ENCODE measurements around the gene FOXI3. TPM values are rescaled to one million over a fixed set of nuclear protein-coding genes. Genes with fewer than 3 reads are reported as not detected.

FOXI3 gene
- total RNA-seq, 1 experiment from 2014 or later, result 19.2 TPM

DNA sequence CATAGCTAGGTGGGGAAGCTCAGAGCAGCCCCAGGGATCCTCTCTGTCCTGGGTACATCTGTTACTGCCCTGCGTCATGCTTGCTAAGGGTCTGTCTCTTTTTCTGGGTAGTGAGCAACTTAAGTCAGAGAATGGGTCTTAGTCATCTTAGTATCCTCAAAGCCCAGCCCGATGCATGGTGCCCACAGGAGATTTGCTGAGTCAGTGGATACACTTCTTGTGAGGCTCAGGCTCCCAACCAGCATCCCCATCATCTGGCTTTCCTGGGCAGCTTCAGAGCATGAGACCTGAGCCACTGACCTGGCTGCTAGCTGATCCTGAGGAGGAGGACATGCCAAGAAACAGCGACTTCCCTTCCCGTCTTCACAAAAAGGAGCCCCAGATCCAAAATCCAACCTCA lies 10.0 kb downstream of the FOXI3 start:
- Mint-ChIP-seq H3K4me1 (peaks cover 46 to 55% of the 10 kb centered on the region in 2 experiments), H3K27ac (peak overlapping the region; percentile 28 to 98 (median 31); a peak in 4 of 7 replicates), H3K9me3 (peaks cover 0 to 2% of the 10 kb centered on the region in 2 experiments; a peak in 1 of 5 replicates), H3K27me3 (ENCODE audit: low read depth) (peaks cover 12% of the 10 kb centered on the region), H3K36me3 (ENCODE audit: insufficient read depth in 1 of 3, low read depth in 3 of 3) (peaks cover 0 to 17% (median 7%) of the 10 kb centered on the region in 3 experiments; a peak in 4 of 7 replicates), H3K4me3 (no peak overlapping the region)
- Histone ChIP-seq H3K4me1 (ENCODE audit: insufficient read depth, low read length) (peaks cover 11% of the 10 kb centered on the region), H3K27ac (ENCODE audit: insufficient read length, low read depth, low read length) (no peak overlapping the region), H3K23me2 (ENCODE audit: insufficient read length, low read depth, low read length, poor library complexity, severe bottlenecking) (no peaks in the 10 kb centered on the region), H3T11ph (ENCODE audit: low read length) (no peak overlapping the region), H3K79me1 (ENCODE audit: insufficient read depth, low read depth, low read length, poor library complexity, severe bottlenecking) (no peaks in the 10 kb centered on the region), H2BK5ac (ENCODE audit: insufficient read length, low read length) (no peak overlapping the region), H3K79me2 (ENCODE audit: insufficient read depth, low read length) (no peaks in the 10 kb centered on the region), H3K23ac (ENCODE audit: insufficient read length, low read depth, low read length) (no peak overlapping the region), H4K8ac (replicated peaks; ENCODE audit: insufficient read length, low read depth, low read length) (no peak overlapping the region), H3K14ac (ENCODE audit: insufficient read depth, low read length) (no peak overlapping the region), H3K27me3 (ENCODE audit: insufficient read depth, low read length) (no peaks in the 10 kb centered on the region; the same call in 1 of the 2 replicates), H2BK120ac (ENCODE audit: low read depth, low read length, poor library complexity, severe bottlenecking) (no peak overlapping the region), H2BK12ac (ENCODE audit: insufficient read length, low read depth, low read length) (no peak overlapping the region), H3K18ac (ENCODE audit: insufficient read length, low read depth, low read length) (no peak overlapping the region), H2BK20ac (ENCODE audit: low read depth, low read length, poor library complexity, severe bottlenecking) (no peak overlapping the region), H2AFZ (ENCODE audit: low read length) (no peak overlapping the region), H4K5ac (ENCODE audit: insufficient read length, low read depth, low read length) (no peak overlapping the region), H3K4ac (ENCODE audit: low read depth, low read length) (no peak overlapping the region), H2AK5ac (ENCODE audit: insufficient read length, low read length) (no peak overlapping the region), H3K9me3 (ENCODE audit: control insufficient read depth, low read depth, low read length) (no peaks in the 10 kb centered on the region), H3K4me2 (ENCODE audit: insufficient read depth, insufficient read length, low read length) (no peak overlapping the region), H2BK15ac (ENCODE audit: low read depth, low read length) (no peak overlapping the region), H3K9ac (ENCODE audit: extremely low read depth, insufficient read length, low read length) (no peak overlapping the region), H4K20me1 (ENCODE audit: control insufficient read depth, insufficient read depth, insufficient read length) (no peaks in the 10 kb centered on the region), H3K56ac (ENCODE audit: insufficient read length, low read depth, low read length) (no peak overlapping the region), H4K91ac (ENCODE audit: insufficient read length, low read depth, low read length) (no peak overlapping the region)
- WGBS (ENCODE audit: extremely low coverage, insufficient read length, low lambda C conversion rate), result no CpG with 5 or more reads among the region's 4 CpGs
- DNase-seq, result no peak
- TF ChIP-seq, protein P1, sequence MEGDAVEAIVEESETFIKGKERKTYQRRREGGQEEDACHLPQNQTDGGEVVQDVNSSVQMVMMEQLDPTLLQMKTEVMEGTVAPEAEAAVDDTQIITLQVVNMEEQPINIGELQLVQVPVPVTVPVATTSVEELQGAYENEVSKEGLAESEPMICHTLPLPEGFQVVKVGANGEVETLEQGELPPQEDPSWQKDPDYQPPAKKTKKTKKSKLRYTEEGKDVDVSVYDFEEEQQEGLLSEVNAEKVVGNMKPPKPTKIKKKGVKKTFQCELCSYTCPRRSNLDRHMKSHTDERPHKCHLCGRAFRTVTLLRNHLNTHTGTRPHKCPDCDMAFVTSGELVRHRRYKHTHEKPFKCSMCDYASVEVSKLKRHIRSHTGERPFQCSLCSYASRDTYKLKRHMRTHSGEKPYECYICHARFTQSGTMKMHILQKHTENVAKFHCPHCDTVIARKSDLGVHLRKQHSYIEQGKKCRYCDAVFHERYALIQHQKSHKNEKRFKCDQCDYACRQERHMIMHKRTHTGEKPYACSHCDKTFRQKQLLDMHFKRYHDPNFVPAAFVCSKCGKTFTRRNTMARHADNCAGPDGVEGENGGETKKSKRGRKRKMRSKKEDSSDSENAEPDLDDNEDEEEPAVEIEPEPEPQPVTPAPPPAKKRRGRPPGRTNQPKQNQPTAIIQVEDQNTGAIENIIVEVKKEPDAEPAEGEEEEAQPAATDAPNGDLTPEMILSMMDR (conservative IDR thresholded peaks at IDR 0.05), result no peak

Data from H9 (cell line).